ENCODE measurements around the gene EMID1. TPM values are rescaled to one million over a fixed set of nuclear protein-coding genes. Genes with fewer than 3 reads are reported as not detected.

EMID1 gene
- total RNA-seq, 2 experiments from 2014 or later: not detected

DNA sequence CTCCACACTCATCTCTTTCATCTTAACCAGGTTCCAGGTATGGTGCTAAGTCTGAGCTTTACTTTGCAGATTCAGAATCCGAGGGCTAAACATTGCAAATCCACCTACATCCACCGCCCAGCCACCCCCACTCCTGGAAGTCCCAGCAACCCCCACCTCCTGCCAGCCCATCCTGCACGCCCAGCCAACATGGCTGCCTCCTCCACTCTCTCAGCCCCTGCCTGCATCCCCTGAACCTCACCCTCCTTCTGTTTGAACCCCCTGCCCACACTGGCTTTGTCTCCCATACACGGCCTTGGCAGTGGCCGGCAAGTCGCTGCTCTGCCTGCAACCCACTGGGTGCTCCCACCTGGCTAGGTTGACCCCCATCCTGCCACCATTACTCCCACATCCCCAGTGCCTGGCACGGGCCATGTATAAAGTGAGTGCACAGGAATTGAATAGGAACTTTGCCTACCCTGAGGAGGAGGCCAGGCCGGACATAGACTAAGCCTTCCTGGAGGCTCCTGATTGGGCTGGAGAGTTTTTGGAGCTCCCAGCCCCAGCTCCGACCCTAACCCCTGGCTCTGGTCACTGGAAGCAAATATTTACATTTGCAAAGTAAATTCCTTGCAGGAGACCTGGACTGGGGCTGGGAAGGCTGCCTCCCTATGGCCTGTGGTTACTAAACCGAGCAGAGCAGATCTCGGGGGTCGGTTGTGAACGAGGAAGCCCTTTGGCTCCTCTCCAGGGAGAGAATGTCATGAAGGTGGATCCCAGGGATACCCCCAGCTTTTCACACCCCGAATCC, 14.4 kb downstream of the EMID1 start:
- ChIA-PET POLR2A (interaction anchor here (0.5 to 0.7 kb wide), 2 partner anchors 30 to 540 kb away, joined by 3 to 4 read pairs; no protein-coding TSS in a partner anchor), CTCF (ENCODE audit: unreplicated experiment) (no interaction called here)
- TF ChIP-seq EZH2phosphoT487 (IDR thresholded peaks at IDR 0.05; ENCODE audit: borderline replicate concordance, low read depth, low read length): no peak
- TF ChIP-seq, protein P1, sequence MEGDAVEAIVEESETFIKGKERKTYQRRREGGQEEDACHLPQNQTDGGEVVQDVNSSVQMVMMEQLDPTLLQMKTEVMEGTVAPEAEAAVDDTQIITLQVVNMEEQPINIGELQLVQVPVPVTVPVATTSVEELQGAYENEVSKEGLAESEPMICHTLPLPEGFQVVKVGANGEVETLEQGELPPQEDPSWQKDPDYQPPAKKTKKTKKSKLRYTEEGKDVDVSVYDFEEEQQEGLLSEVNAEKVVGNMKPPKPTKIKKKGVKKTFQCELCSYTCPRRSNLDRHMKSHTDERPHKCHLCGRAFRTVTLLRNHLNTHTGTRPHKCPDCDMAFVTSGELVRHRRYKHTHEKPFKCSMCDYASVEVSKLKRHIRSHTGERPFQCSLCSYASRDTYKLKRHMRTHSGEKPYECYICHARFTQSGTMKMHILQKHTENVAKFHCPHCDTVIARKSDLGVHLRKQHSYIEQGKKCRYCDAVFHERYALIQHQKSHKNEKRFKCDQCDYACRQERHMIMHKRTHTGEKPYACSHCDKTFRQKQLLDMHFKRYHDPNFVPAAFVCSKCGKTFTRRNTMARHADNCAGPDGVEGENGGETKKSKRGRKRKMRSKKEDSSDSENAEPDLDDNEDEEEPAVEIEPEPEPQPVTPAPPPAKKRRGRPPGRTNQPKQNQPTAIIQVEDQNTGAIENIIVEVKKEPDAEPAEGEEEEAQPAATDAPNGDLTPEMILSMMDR (conservative IDR thresholded peaks at IDR 0.05; ENCODE audit: low read length): no peak
- Histone ChIP-seq H3K4me1 (ENCODE audit: insufficient read depth, low read length, poor library complexity, severe bottlenecking) (no peaks in the 10 kb centered on the region), H2AFZ (ENCODE audit: low read length) (no peak overlapping the region), H3K79me2 (ENCODE audit: insufficient read depth, low read depth, low read length) (no peaks in the 10 kb centered on the region), H4K20me1 (ENCODE audit: insufficient read depth, low read length) (no peaks in the 10 kb centered on the region), H3K9me3 (ENCODE audit: low read length) (no peaks in the 10 kb centered on the region), H3K4me3 (ENCODE audit: low read depth, low read length, poor library complexity, severe bottlenecking) (no peak overlapping the region), H3K36me3 (ENCODE audit: insufficient read depth, low read length) (no peaks in the 10 kb centered on the region), H3K9me2 (ENCODE audit: insufficient read depth, low read length) (no peaks in the 10 kb centered on the region), H3K4me2 (ENCODE audit: low read length) (no peak overlapping the region), H3K27ac (ENCODE audit: low read depth, low read length, poor library complexity, severe bottlenecking) (no peak overlapping the region)
- intact Hi-C loops (cut with micrococcal nuclease; ENCODE audit: unreplicated experiment): no loop called here
- DNase-seq (ENCODE audit: low spot score): no peak
- no TSS peak for BruUV-seq (replicated peaks)

DNA sequence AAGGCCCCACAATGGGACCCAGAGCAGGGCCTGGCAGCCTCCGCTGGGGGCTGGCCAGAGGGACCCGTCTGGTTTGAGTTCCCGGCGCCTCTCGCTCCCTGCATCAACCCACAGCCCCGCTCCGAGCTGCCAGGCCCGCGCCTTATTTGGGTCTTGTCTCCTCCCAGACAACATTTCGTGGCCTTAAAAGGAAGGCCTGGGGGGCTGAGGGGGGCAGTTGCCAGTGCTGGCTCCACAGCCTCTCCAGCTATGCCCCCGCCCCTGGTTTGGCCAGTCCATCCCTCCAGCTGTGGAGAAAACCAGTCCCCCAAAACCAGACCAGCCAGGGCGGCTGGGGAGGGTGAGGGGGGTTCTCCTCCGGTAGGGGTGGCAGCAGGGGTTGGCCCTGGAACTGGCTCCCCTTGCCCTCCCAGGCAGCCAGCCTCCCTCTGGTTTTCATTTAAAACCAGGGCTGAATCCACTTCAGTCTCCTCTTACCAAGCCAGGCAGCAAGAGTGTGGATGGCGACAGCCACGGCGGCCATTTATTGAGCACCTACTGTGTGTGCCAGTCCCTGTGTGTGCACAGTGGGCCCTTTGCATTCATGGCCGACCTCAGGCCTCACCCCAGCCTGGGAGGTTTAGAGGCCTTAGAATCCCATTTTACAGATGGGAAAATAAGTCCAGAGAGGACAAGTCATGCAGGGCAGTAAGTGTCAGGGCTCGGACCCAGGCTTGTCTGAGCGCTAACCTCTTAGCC, 18.6 kb downstream of the EMID1 start:
- no peak overlapping the region for H3K4me2 ChIP-seq (ENCODE audit: low read length)
- H3K9me3 ChIP-seq (ENCODE audit: low read length): no peaks in the 10 kb centered on the region

More for the DNA sequence above, 18.6 kb downstream of the EMID1 start:
- H2AFZ ChIP-seq (ENCODE audit: low read length): no peak overlapping the region
- ChIA-PET POLR2A (no interaction called here), CTCF (ENCODE audit: unreplicated experiment) (no interaction called here)
- no peaks in the 10 kb centered on the region for H4K20me1 ChIP-seq (ENCODE audit: insufficient read depth, low read length)
- H3K36me3 ChIP-seq (ENCODE audit: insufficient read depth, low read length): no peaks in the 10 kb centered on the region
- no peak overlapping the region for H3K27ac ChIP-seq (ENCODE audit: low read depth, low read length, poor library complexity, severe bottlenecking)
- TF ChIP-seq, protein P1 (conservative IDR thresholded peaks at IDR 0.05; ENCODE audit: low read length): no peak
- no peak for TF ChIP-seq EZH2phosphoT487 (IDR thresholded peaks at IDR 0.05; ENCODE audit: borderline replicate concordance, low read depth, low read length)
- no TSS peak for BruUV-seq (replicated peaks)
- intact Hi-C loops (cut with micrococcal nuclease; ENCODE audit: unreplicated experiment): no loop called here
- no peaks in the 10 kb centered on the region for H3K79me2 ChIP-seq (ENCODE audit: insufficient read depth, low read depth, low read length)
- no peak for DNase-seq (ENCODE audit: low spot score)
- H3K4me1 ChIP-seq (ENCODE audit: insufficient read depth, low read length, poor library complexity, severe bottlenecking): no peaks in the 10 kb centered on the region
- H3K9me2 ChIP-seq (ENCODE audit: insufficient read depth, low read length): no peaks in the 10 kb centered on the region
- no peak overlapping the region for H3K4me3 ChIP-seq (ENCODE audit: low read depth, low read length, poor library complexity, severe bottlenecking)
